H9 (cell line): ENCODE data around the gene OMD. TPM values are rescaled to one million over a fixed set of nuclear protein-coding genes. Genes with fewer than 3 reads are reported as not detected.

ENCODE experiments used
- DNase-seq: peaks from one replicate; pipeline ENCODE4 v3.0.0-alpha.2; 2017
- H2AFZ ChIP-seq: one replicate; pipeline ENCODE4 v1.6.1; 2013; ENCODE audit warnings: mild to moderate bottlenecking, low read length, control low read depth, moderate library complexity
- H2AK5ac ChIP-seq: 2 replicates; pipeline ENCODE4 v1.6.1; 2013; ENCODE audit warnings: low read length, control low read depth, mixed read lengths; ENCODE audit not compliant: insufficient read length
- H2BK120ac ChIP-seq: one replicate; pipeline ENCODE4 v1.6.1; 2013; ENCODE audit warnings: low read depth, mild to moderate bottlenecking, low read length, control low read depth, inconsistent platforms; ENCODE audit not compliant: poor library complexity, severe bottlenecking
- H2BK12ac ChIP-seq: 2 replicates; pipeline ENCODE4 v1.6.1; 2013; ENCODE audit warnings: low read length, control low read depth, mixed read lengths, low read depth; ENCODE audit not compliant: insufficient read length
- H2BK15ac ChIP-seq: 2 replicates; pipeline ENCODE4 v1.6.1; 2013; ENCODE audit warnings: low read depth, low read length, control low read depth
- H2BK20ac ChIP-seq: one replicate; pipeline ENCODE4 v1.6.1; 2013; ENCODE audit warnings: low read depth, mild to moderate bottlenecking, low read length, control low read depth, inconsistent platforms; ENCODE audit not compliant: poor library complexity, severe bottlenecking
- H2BK5ac ChIP-seq: 2 replicates; pipeline ENCODE4 v1.6.1; 2013; ENCODE audit warnings: low read length, control low read depth, mixed read lengths; ENCODE audit not compliant: insufficient read length
- H3K14ac ChIP-seq: 2 replicates; pipeline ENCODE4 v1.6.1; 2013; ENCODE audit warnings: low read length, control low read depth; ENCODE audit not compliant: insufficient read depth
- H3K18ac ChIP-seq: 2 replicates; pipeline ENCODE4 v1.6.1; 2013; ENCODE audit warnings: low read depth, mild to moderate bottlenecking, mixed read lengths, low read length, control low read depth; ENCODE audit not compliant: insufficient read length
- H3K23ac ChIP-seq: 2 replicates; pipeline ENCODE4 v1.6.1; 2013; ENCODE audit warnings: low read length, control low read depth, mixed read lengths, low read depth; ENCODE audit not compliant: insufficient read length
- H3K23me2 ChIP-seq: 2 replicates; pipeline ENCODE4 v1.6.1; 2013; ENCODE audit warnings: low read depth, mild to moderate bottlenecking, mixed read lengths, low read length, control low read depth; ENCODE audit not compliant: insufficient read length, poor library complexity, severe bottlenecking
- H3K27ac ChIP-seq: 2 replicates; pipeline ENCODE4 v1.5.1; 2013; ENCODE audit warnings: low read length, control low read depth, mixed read lengths, low read depth; ENCODE audit not compliant: insufficient read length
- H3K27me3 ChIP-seq: 2 replicates; pipeline ENCODE4 v1.6.1; 2013; ENCODE audit warnings: low read length, control low read depth, inconsistent platforms; ENCODE audit not compliant: insufficient read depth
- H3K4ac ChIP-seq: 2 replicates; pipeline ENCODE4 v1.6.1; 2013; ENCODE audit warnings: low read depth, mild to moderate bottlenecking, control low read depth, inconsistent platforms, low read length, moderate library complexity
- H3K4me1 ChIP-seq: 2 replicates; pipeline ENCODE4 v1.6.1; 2013; ENCODE audit warnings: low read length, control low read depth, inconsistent platforms; ENCODE audit not compliant: insufficient read depth
- H3K4me2 ChIP-seq: 2 replicates; pipeline ENCODE4 v1.6.1; 2013; ENCODE audit warnings: low read length, control low read depth, mixed read lengths; ENCODE audit not compliant: insufficient read length, insufficient read depth
- H3K56ac ChIP-seq: 2 replicates; pipeline ENCODE4 v1.6.1; 2013; ENCODE audit warnings: low read depth, mild to moderate bottlenecking, mixed read lengths, low read length, control low read depth; ENCODE audit not compliant: insufficient read length
- H3K79me1 ChIP-seq: 2 replicates; pipeline ENCODE4 v1.6.1; 2013; ENCODE audit warnings: low read depth, mild to moderate bottlenecking, moderate library complexity, low read length, control low read depth, inconsistent platforms; ENCODE audit not compliant: insufficient read depth, poor library complexity, severe bottlenecking
- H3K79me2 ChIP-seq: 2 replicates; pipeline ENCODE4 v1.6.1; 2013; ENCODE audit warnings: low read length, control low read depth, inconsistent platforms; ENCODE audit not compliant: insufficient read depth
- H3K9ac ChIP-seq: 2 replicates; pipeline ENCODE4 v1.6.1; 2013; ENCODE audit warnings: low read length, control low read depth, mixed read lengths; ENCODE audit not compliant: insufficient read length; ENCODE audit errors: extremely low read depth
- H3K9me3 ChIP-seq: one replicate; pipeline ENCODE4 v1.6.1; 2013; ENCODE audit warnings: low read depth, low read length, inconsistent platforms; ENCODE audit not compliant: control insufficient read depth
- H3T11ph ChIP-seq: one replicate; pipeline ENCODE4 v1.6.1; 2013; ENCODE audit warnings: mild to moderate bottlenecking, low read length, control low read depth, inconsistent platforms
- H4K20me1 ChIP-seq: one replicate; pipeline ENCODE4 v1.6.1; 2013; ENCODE audit not compliant: control insufficient read depth, insufficient read length, insufficient read depth
- H4K5ac ChIP-seq: 2 replicates; pipeline ENCODE4 v1.6.1; 2013; ENCODE audit warnings: low read depth, mild to moderate bottlenecking, mixed read lengths, low read length, control low read depth; ENCODE audit not compliant: insufficient read length
- H4K8ac ChIP-seq: replicated peaks from 2 replicates; pipeline ENCODE4 v1.6.1; 2013; ENCODE audit warnings: low read length, control low read depth, mixed read lengths, low read depth; ENCODE audit not compliant: insufficient read length
- H4K91ac ChIP-seq: 2 replicates; pipeline ENCODE4 v1.6.1; 2013; ENCODE audit warnings: low read depth, mild to moderate bottlenecking, moderate library complexity, mixed read lengths, low read length, control low read depth; ENCODE audit not compliant: insufficient read length
- H3K27ac Mint-ChIP-seq, 3 experiments: 2 replicates in 2 of 3; 3 replicates in 1 of 3; pipeline ENCODE4 v1.8.0; 2020 to 2021; ENCODE audit warnings: mixed read lengths in 3 of 3, mild to moderate bottlenecking in 1 of 3, moderate library complexity in 1 of 3
- H3K27me3 Mint-ChIP-seq: 2 replicates; pipeline ENCODE4 v1.8.0; 2021; ENCODE audit warnings: low read depth, mild to moderate bottlenecking, moderate library complexity, mixed read lengths
- H3K36me3 Mint-ChIP-seq, 3 experiments: 2 replicates in 2 of 3; 3 replicates in 1 of 3; pipeline ENCODE4 v1.8.0; 2020 to 2021; ENCODE audit warnings: low read depth in 3 of 3, mixed read lengths in 3 of 3; ENCODE audit not compliant: insufficient read depth in 1 of 3
- H3K4me1 Mint-ChIP-seq, 2 experiments: 2 replicates each; pipeline ENCODE4 v1.8.0; 2020; ENCODE audit warnings: mixed read lengths in 2 of 2
- H3K4me3 Mint-ChIP-seq, 2 experiments: 2 replicates in 1 of 2; 3 replicates in 1 of 2; pipeline ENCODE4 v1.8.0; 2020 to 2021; ENCODE audit warnings: mild to moderate bottlenecking in 2 of 2, mixed read lengths in 2 of 2, moderate library complexity in 1 of 2
- H3K9me3 Mint-ChIP-seq, 2 experiments: 2 replicates in 1 of 2; 3 replicates in 1 of 2; pipeline ENCODE4 v1.8.0; 2020; ENCODE audit warnings: mild to moderate bottlenecking in 2 of 2, mixed read lengths in 2 of 2, moderate library complexity in 1 of 2
- CTCF ChIP-seq: fragments of 200-600 bp; sonication (generic); conservative IDR thresholded peaks from 3 replicates; pipeline ENCODE4 v1.8.0; 2021; ENCODE audit warnings: antibody characterized with exemption, mild to moderate bottlenecking
- WGBS: extraction: QIAGEN DNeasy Blood & Tissue Kit; methylation state at CpG from one replicate; pipeline ENCODE4 v1.1.7; 2013; ENCODE audit warnings: missing lambda C conversion rate, low lambda C conversion rate, mixed read lengths; ENCODE audit not compliant: insufficient read length; ENCODE audit errors: extremely low coverage; 5-methylcytosine and 5-hydroxymethylcytosine counted together
- total RNA-seq: library from RNA; stranded (reverse); gene quantifications from 2 replicates; pipeline ENCODE4 v1.2.1, GENCODE V29; 2021

OMD gene
- total RNA-seq, 1 experiment from 2014 or later = not detected

GRCh38 chr9:92385953-92386352 is 38.3 kb downstream of the OMD start:
- Histone ChIP-seq H2BK12ac (no peak overlapping the region), H3K9ac (no peak overlapping the region), H2AK5ac (no peak overlapping the region), H2BK20ac (no peak overlapping the region), H2AFZ (no peak overlapping the region), H3K79me1 (no peaks in the 10 kb centered on the region), H4K20me1 (no peaks in the 10 kb centered on the region), H3K18ac (no peak overlapping the region), H2BK5ac (no peak overlapping the region), H4K8ac (no peak overlapping the region), H3K27ac (no peak overlapping the region), H2BK15ac (no peak overlapping the region), H2BK120ac (no peak overlapping the region), H3K27me3 (no peaks in the 10 kb centered on the region), H3K4me2 (no peak overlapping the region), H3K79me2 (no peaks in the 10 kb centered on the region), H3K23me2 (no peaks in the 10 kb centered on the region), H3K23ac (no peak overlapping the region), H3K4me1 (no peaks in the 10 kb centered on the region), H3K56ac (no peak overlapping the region), H3K9me3 (no peaks in the 10 kb centered on the region), H4K91ac (no peak overlapping the region), H3K4ac (no peak overlapping the region), H3T11ph (no peak overlapping the region), H3K14ac (no peak overlapping the region), H4K5ac (no peak overlapping the region)
- no peaks in the 10 kb centered on the region; a peak in 1 of 4 replicates for H3K4me1 Mint-ChIP-seq
- H3K27me3 Mint-ChIP-seq = no peaks in the 10 kb centered on the region; the same call in 1 of the 2 replicates
- TF ChIP-seq CTCF = no peak
- no peaks in the 10 kb centered on the region for H3K9me3 Mint-ChIP-seq
- DNase-seq = no peak
- H3K36me3 Mint-ChIP-seq = no peaks in the 10 kb centered on the region; a peak in 1 of 7 replicates
- no peak overlapping the region for H3K27ac Mint-ChIP-seq
- no peak overlapping the region for H3K4me3 Mint-ChIP-seq
- no CpG with 5 or more reads among the region's 4 CpGs for WGBS
